ENCODE data around the gene BHLHE40.

BHLHE40 gene

GRCh38 chr3:5001135-5001534, 21.9 kb downstream of the BHLHE40 start:
- Mint-ChIP-seq H3K4me3 (no peak overlapping the region), H3K4me1 (peaks cover 54% of the 10 kb centered on the region), H3K9me3 (no peaks in the 10 kb centered on the region), H3K36me3 (peaks cover 22% of the 10 kb centered on the region), H3K27ac (peak overlapping the region; percentile 98)
- DNase-seq (ENCODE audit: low spot score in 2 of 2) (no peak), ATAC-seq (no peak)

DNA sequence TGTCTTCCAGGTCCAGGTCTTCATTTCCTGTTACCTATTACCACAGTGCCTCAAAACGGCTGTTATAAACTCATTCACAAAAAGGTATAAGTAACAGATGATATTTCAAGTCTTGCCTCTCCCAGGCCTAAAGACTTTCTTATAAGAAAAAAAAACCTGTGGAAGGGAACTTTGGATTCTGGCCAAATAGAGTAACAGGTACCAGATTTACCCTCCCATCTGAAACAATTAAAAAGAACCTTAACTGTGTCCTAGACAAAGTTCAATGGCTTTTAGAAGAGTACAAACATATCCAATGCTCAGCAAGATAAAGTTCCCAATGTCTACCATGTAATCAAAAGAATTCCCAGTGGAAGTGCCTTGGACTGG, 22.6 kb downstream of the BHLHE40 start:
- no peak for DNase-seq (ENCODE audit: low spot score in 2 of 2)
- Mint-ChIP-seq H3K4me3 (peak overlapping the region; percentile 52), H3K9me3 (no peaks in the 10 kb centered on the region), H3K36me3 (peaks cover 28% of the 10 kb centered on the region), H3K27ac (peak overlapping the region; percentile 98), H3K4me1 (peaks cover 59% of the 10 kb centered on the region)
- ATAC-seq = no peak

- Mint-ChIP-seq H3K36me3 (peaks cover 33% of the 10 kb centered on the region), H3K27ac (peak overlapping the region; percentile 98), H3K4me3 (peak overlapping the region; percentile 52), H3K9me3 (no peaks in the 10 kb centered on the region), H3K4me1 (peaks cover 61% of the 10 kb centered on the region)
- peak in 1 of 2 donors; percentile 93 for DNase-seq (ENCODE audit: low spot score in 2 of 2)
- ATAC-seq = peak; percentile 90
Observed at GRCh38 chr3:5002174-5002870, 23.1 kb downstream of the BHLHE40 start.

GRCh38 chr3:5002871-5003247, 23.6 kb downstream of the BHLHE40 start:
- Mint-ChIP-seq H3K27ac (peak overlapping the region; percentile 98), H3K4me3 (peak overlapping the region; percentile 52), H3K9me3 (no peaks in the 10 kb centered on the region), H3K36me3 (peaks cover 35% of the 10 kb centered on the region), H3K4me1 (peaks cover 66% of the 10 kb centered on the region)
- ATAC-seq (no peak), DNase-seq (ENCODE audit: low spot score in 2 of 2) (no peak)

DNA sequence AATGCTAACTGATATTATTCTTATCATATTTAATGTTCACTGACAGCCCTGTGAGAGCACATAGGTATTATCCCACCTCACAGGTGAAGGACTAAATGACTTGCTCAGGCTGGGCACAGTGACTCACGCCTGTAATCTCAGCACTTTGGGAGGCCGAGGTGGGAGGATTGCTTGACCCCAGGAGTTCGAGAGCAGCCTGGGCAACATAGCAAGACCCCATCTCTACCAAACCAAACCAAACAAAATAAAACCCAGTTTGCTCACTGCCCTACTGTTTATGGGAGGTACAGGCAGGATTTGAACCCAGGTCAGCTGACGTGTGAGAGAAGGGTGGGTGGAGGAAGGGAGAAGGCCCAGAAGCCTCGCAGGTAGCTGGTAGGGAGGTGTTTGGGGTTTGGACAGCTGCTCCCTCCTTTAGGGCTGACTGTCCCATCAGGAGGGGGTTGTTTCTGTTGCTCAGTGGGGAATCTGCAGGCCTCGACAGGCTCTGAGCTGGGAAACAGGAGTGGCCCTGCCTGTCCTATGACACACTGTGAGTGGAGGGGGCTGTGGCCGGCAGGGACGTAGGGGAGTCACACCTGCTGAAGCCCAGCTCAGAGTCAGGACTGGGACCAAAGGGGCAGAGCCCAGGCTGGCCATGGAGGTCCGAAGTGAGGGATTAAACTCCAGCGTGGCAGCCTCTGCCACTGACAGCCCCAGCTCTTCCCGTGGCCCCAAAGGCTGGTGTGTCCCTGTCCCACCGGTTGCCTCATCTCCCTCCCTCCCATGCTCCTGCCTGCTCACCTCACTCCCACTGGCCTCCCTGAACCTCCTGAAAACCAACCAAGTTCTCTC, 25.3 kb downstream of the BHLHE40 start:
- no peak for ATAC-seq
- H3K36me3 Mint-ChIP-seq = peaks cover 35% of the 10 kb centered on the region
- H3K9me3 Mint-ChIP-seq = no peaks in the 10 kb centered on the region
- H3K4me1 Mint-ChIP-seq = peaks cover 74% of the 10 kb centered on the region
- peak overlapping the region; percentile 4 for H3K4me3 Mint-ChIP-seq
- DNase-seq (ENCODE audit: low spot score in 2 of 2) = no peak
- peak overlapping the region; percentile 98 for H3K27ac Mint-ChIP-seq

GRCh38 chr3:5005367-5005766, 26.1 kb downstream of the BHLHE40 start:
- Mint-ChIP-seq H3K9me3 (no peaks in the 10 kb centered on the region), H3K4me3 (peak overlapping the region; percentile 4), H3K36me3 (peaks cover 35% of the 10 kb centered on the region), H3K27ac (peak overlapping the region; percentile 98), H3K4me1 (peaks cover 67% of the 10 kb centered on the region)
- ATAC-seq = no peak
- DNase-seq (ENCODE audit: low spot score in 2 of 2) = no peak

- DNase-seq (ENCODE audit: low spot score in 2 of 2) = peak; percentile 59 to 94
- H3K4me1 Mint-ChIP-seq = peaks cover 69% of the 10 kb centered on the region
- H3K4me3 Mint-ChIP-seq = peak overlapping the region; percentile 69
Observed at GRCh38 chr3:5006755-5007202, 27.5 kb downstream of the BHLHE40 start.

GRCh38 chr3:5007873-5008272, 28.6 kb downstream of the BHLHE40 start:
- Mint-ChIP-seq H3K4me1 (peaks cover 73% of the 10 kb centered on the region), H3K27ac (peak overlapping the region; percentile 98), H3K4me3 (peak overlapping the region; percentile 69), H3K36me3 (peaks cover 38% of the 10 kb centered on the region), H3K9me3 (no peaks in the 10 kb centered on the region)
- ATAC-seq (no peak), DNase-seq (ENCODE audit: low spot score in 2 of 2) (no peak)

More at GRCh38 chr3:5006755-5007202, 27.5 kb downstream of the BHLHE40 start:
- ATAC-seq = peak; percentile 82
- peak overlapping the region; percentile 98 for H3K27ac Mint-ChIP-seq
- no peaks in the 10 kb centered on the region for H3K9me3 Mint-ChIP-seq
- H3K36me3 Mint-ChIP-seq = peaks cover 42% of the 10 kb centered on the region

DNA sequence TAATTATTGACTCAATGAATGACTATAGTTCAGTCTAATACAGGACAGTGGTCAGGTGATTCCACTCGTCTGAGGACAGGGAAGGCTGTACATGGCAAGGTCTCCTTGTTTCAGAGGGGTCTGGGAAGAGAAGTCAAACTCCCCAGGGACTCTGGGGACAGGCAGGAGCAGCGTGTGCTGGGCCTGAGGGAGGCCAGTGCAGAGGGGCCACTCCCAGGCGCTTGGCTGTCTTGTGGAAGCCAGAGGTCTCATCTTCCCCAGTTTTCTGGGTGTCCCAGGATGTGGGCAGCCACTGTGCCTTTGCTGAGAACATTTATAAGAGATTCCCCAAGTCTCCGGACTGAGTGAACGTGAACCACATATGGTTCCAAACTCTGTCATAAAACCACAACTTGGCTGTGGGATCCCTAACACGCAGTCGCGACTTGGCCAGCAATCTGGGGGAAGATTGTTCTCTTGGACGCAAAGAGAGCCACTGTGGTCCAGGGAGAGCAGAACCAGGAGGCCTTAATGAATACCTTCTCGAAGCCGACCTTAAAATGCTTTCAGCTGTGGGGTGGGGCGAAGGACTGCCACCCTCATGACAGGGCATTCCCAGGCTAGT, 30.4 kb downstream of the BHLHE40 start:
- H3K36me3 Mint-ChIP-seq = peaks cover 38% of the 10 kb centered on the region
- H3K27ac Mint-ChIP-seq = peak overlapping the region; percentile 76
- no peak for ATAC-seq
- H3K9me3 Mint-ChIP-seq = no peaks in the 10 kb centered on the region
- DNase-seq (ENCODE audit: low spot score in 2 of 2) = no peak
- peaks cover 82% of the 10 kb centered on the region for H3K4me1 Mint-ChIP-seq
- no peak overlapping the region for H3K4me3 Mint-ChIP-seq

GRCh38 chr3:5010140-5010539, 30.9 kb downstream of the BHLHE40 start:
- no peak for DNase-seq (ENCODE audit: low spot score in 2 of 2)
- no peak for ATAC-seq
- Mint-ChIP-seq H3K9me3 (no peaks in the 10 kb centered on the region), H3K4me3 (no peak overlapping the region), H3K36me3 (peaks cover 32% of the 10 kb centered on the region), H3K4me1 (peaks cover 82% of the 10 kb centered on the region), H3K27ac (no peak overlapping the region)

GRCh38 chr3:5010706-5011554, 31.7 kb downstream of the BHLHE40 start:
- H3K36me3 Mint-ChIP-seq = peaks cover 28% of the 10 kb centered on the region
- peaks cover 81% of the 10 kb centered on the region for H3K4me1 Mint-ChIP-seq
- peak overlapping the region; percentile 61 for H3K4me3 Mint-ChIP-seq
- ATAC-seq (no peak), DNase-seq (ENCODE audit: low spot score in 2 of 2) (no peak)
- no peaks in the 10 kb centered on the region for H3K9me3 Mint-ChIP-seq
- peak overlapping the region; percentile 95 for H3K27ac Mint-ChIP-seq

DNA sequence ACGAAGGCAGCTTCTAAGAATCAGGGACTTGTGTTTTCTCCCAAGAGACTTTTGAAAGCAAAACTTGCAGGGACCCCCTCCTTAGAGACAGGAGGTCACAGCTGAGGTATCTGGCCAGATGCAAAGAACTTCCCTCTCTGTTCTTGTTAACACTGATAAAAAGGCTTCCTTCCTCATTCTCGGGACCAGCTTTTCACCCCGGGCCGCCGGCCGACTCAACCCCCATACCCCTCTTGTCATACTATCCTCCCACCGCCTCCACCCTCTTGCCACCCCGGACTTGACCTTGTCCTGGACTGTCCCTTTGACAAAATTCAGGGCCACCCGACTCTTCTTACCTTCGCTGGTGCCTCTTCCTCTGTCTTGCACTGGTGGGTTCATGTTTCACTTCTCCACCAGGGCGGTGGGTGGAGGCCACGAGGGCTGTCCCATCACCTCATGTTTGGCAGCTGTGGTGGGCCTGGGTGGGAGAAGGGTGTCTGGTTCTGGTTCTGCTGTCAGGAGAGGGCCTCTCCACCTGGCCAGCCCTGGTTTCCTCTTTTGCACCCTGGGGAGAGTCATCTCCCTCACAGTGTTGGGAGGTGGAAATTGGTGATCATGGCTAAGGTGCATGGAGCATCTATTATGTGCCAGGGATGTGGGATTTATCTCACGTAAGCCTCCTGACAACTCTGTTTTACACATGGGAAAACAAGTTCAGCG, 32.5 kb downstream of the BHLHE40 start:
- H3K4me1 Mint-ChIP-seq = peaks cover 81% of the 10 kb centered on the region
- no peaks in the 10 kb centered on the region for H3K9me3 Mint-ChIP-seq
- peak overlapping the region; percentile 61 for H3K4me3 Mint-ChIP-seq
- H3K27ac Mint-ChIP-seq = peak overlapping the region; percentile 95
- ATAC-seq (peak; percentile 55), DNase-seq (ENCODE audit: low spot score in 2 of 2) (peak in 1 of 2 donors; percentile 84)
- peaks cover 23% of the 10 kb centered on the region for H3K36me3 Mint-ChIP-seq

DNA sequence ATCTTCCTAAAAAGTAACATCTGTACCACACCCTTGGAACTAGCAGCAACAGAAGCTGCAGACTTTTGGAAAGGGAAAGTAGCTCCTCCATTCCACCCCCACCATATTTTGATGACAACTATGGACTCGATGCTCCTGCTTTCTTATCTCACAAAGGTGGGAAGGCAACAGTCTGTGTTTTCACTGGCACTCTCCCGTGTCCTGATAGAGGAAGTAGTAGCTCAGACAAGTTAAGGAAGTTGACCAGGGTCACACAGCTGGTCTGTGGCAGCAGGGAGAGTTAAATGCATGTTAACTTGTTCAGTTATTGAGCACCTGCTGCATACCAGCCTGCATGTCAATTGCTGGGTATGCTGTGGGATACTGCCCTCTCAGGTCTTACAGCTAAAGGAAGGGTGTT, 33.1 kb downstream of the BHLHE40 start:
- Mint-ChIP-seq H3K27ac (peak overlapping the region; percentile 95), H3K36me3 (peaks cover 17% of the 10 kb centered on the region), H3K4me1 (peaks cover 81% of the 10 kb centered on the region), H3K4me3 (peak overlapping the region; percentile 61), H3K9me3 (no peaks in the 10 kb centered on the region)
- ATAC-seq = no peak
- DNase-seq (ENCODE audit: low spot score in 2 of 2) = no peak

Data from stimulated activated effector memory CD8-positive, alpha-beta T cell treated with anti-CD3 and anti-CD28 coated beads, Interleukin-12 subunit alpha, Interleukin-12 subunit beta, amount 100 ng/mL, for 72 hours (primary cell).